Left renal cortex interstitium (tissue), 4 donors: ENCODE data around the gene TTYH3. TPM values are rescaled to one million over a fixed set of nuclear protein-coding genes. Genes with fewer than 3 reads are reported as not detected.

Experiments used
- DNase-seq, 4 donors: peaks; one replicate each; pipeline ENCODE4 v3.0.0-alpha.2; 2013; ENCODE audit warnings: low read depth in 4 of 4, low spot score in 2 of 4, missing footprints in 1 of 4
- polyA plus RNA-seq, 4 donors: library from polyadenylated mRNA; unstranded; fragments of 120-200 nt; gene quantifications; one replicate each; pipeline ENCODE4 v1.2.1, GENCODE V29; 2013; ENCODE audit not compliant: insufficient read length in 4 of 4

TTYH3 gene
- polyA plus RNA-seq, 4 donors, result 74.6 to 151 (median 127) TPM

DNA sequence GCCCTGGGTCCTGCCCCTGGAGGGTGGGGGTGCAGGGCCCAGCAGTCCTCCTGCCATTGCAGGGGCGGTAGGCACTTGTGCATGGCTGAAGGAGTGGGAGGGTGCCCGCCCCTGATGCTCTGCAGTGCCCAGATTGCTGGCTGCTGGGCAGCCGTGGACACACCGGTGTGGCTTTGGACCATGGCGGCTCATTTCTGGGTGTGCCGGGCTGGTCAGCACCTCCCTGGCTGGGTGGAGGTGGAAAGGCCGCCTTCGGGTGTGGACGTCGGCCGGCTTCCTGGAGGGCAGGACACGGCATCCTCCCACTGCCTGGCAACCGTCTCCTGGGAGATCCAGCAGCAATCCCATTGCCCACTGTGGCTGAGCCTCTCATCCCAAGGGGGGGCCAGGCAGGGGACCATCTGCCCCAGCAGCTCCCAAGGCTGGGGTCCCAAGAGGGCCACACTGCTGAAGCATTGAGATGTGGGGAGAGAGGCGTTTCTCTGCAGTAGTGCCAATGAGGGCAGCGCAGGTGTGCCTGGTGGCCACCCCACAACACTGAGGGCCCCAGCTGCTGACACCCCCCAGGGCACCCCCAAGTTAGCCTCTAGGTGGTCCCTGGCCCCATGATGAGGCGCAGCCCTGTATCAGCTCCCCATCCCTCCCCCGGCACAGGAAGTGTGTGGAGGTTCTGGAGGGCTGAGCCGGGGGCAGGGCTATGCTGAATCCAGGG is 12.9 kb downstream of the TTYH3 start:
- no peak for DNase-seq

DNA sequence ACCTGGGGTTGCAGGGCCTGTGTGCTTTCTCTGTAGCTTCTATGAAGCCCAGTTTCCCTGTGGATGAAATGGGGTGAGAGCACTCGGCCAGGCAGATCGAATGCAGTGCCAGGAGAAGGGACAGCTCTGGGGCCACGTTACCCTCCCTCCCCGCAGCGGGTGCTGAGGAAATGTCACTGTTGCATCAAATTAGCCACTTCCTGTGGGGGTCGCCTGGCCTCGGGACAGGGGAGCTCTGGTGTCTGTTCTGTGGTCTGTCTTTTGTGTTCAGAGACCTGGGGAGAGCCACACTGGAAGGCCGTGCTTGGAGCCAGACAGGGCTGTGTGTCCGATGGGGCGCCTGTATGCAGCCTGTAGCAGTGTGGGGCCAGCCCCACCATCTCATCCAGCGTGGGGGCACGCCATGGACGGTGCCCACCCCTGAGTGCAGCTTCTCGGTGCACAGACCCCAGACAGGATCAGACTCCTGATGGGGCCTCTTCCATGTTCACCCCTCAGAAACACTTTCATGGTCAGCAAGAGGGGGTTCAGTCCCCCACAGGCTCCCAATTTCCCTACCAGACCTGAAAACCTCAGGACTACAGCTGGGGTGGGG is 13.6 kb downstream of the TTYH3 start:
- no peak for DNase-seq

DNA sequence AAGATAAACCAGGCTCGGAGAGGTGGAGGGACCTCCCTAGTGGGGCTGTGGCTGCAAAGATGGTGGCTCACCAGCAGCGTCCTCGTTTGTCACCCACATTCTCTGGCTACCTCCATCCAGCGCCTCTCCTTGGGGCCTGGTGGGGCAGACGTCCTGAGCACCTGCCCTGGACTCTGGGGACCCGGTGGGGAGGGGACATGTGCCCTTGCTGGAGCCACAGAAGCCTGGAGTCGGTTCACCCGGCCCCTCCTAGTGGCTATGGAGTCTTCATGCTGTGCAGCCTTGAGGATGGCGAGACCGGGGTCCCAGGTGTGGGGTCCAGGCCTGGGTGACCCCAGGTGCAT is 14.5 kb downstream of the TTYH3 start:
- no peak for DNase-seq

DNA sequence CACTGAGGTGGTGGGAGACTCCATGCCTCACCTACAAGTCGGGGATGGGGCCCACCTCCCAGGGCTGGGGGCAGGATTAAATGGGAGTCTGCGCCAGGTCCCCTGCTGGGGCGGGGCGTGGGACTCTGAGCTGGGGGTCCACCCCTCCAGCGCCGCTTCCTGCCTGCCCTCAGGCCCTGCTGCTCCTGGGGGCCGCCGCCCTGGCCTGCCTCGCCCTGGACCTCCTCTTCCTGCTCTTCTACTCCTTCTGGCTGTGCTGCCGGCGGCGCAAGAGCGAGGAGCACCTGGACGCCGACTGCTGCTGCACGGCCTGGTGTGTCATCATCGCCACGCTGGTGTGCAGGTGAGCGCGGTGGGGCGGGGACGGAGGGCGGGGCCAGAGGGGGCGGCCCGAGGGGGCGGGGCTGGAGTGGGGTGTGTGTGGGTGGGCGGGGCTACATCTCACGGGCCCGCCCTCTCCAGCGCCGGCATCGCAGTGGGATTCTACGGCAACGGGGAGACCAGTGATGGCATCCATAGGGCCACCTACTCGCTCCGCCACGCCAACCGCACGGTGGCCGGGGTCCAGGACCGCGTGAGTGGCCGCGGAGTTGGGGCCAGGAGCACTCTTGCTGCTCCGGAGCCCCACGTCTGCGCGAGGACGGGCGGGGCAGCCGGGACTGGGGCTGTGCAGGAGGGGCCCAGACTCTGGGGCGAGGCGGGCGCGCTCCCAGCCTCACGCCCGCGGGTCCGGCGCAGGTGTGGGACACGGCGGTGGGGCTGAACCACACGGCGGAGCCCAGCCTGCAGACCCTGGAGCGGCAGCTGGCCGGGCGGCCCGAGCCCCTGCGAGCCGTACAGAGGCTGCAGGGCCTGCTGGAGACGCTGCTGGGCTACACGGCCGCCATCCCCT is 15.1 kb downstream of the TTYH3 start:
- DNase-seq, result no peak

DNA sequence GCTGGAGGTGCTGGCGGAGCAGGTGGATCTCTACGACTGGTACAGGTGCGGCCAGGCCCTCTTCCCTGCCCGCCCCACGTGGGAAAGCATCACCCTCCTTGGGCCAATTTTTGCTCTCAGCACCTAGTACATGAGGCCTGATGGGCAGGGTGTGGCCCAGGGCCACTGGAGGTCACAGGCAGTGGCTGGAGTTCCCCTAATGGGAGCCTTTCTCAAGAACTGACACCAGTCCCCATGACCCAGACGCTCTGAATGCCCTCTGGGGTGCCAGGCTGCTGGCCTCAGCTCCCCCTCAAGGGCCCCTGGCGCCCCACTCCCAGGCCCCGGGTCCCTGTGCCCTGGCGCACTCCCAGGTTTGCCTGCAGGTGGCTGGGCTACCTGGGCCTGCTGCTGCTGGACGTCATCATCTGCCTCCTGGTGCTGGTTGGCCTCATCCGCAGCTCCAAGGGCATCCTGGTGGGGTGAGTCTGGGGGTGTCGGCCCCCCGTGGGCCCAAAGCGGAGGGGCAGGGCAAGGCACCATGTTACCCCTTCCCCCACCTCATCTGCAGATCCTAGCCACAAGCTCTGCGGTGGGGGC is 15.9 kb downstream of the TTYH3 start:
- DNase-seq, result no peak

DNA sequence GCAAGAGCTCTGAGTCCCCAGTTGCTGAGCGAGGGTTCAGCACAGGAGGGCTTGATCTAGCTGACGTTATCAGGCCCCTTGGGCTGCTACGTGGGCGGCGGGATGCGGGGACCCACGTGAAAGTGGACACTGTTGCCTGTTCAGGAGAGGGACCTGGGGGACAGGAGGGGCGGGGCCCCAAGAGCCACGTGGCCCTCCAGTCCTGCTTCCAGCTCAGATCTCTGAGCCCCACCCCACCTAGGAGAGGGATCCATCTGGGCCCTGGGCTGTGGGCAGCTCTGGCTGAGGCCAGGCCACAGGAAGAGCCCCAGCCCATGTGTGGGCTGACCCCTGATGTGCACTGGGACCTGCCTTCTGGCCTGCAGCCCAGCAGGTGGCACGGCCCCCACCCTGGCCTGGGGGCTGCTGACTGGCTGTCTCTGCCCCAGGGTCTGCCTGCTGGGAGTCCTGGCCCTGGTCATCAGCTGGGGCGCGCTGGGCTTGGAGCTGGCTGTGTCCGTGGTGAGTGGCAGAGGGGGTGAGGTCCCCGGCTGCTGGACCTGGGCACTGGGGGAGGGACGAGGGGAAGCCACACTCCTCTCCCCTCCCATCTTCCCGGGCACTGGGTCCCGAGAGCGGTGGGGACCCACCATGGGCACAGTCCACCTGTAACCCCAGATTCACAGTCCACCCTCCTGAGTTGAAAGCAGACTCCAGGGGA is 17.5 kb downstream of the TTYH3 start:
- no peak for DNase-seq

DNA sequence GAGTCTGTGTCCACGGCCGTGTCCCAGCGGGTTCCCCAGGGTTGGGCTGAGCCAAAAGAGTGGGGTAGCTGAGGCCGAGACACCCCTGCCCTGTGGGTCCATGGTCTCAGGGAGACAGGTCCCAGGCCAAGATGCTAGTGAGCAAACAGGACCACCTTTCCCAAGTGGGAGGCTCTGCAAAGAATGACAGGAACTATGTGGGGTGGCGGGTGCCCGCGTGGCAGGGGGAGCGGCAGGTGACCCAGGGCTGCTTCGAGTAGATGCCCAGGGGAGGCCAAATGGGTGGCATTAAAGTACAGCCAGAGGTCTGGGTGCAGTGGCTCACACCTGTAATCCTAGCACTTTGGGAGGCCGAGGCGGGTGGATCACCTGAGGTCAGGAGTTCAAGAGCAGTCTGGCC is 18.2 kb downstream of the TTYH3 start:
- DNase-seq, result no peak

DNA sequence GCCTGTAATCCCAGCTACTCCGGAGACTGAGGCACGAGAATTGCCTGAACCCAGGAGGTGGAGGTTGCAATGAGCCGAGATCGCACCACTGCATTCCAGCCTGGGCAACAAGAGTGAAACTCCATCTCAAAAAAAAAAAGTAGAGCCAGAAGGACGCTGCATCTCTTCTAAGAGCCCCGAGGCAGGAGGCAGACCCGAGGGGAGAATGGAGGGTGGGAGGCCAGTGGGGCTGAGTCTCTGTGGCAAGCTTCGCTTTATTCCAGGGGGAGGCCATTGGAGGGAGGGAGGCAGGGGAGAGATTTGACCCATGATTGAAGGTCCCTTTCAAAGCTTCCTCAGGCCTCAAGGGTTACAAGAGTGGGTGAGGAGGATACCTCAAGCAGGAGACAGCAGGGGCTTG is 18.7 kb downstream of the TTYH3 start:
- DNase-seq, result no peak

DNA sequence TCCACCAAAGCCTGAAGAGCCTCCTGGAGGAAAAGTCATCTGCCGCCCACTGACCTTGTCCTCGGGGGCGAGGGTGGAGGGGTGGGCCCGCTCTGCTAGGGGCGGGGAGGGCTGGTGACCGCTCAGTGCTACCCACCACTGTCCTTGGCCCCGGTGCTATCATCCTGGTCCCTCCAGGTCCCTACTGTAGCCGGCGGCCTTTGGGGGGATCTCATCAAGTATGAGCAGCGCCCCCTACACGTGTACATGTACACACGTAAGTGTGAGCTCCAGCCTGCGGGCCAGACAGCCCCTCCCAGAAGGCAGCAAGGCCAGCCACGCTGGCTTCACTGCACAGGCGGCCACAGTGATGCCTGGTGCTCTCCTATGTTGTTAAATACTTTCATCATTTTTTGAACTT is 19.6 kb downstream of the TTYH3 start:
- no peak for DNase-seq

DNA sequence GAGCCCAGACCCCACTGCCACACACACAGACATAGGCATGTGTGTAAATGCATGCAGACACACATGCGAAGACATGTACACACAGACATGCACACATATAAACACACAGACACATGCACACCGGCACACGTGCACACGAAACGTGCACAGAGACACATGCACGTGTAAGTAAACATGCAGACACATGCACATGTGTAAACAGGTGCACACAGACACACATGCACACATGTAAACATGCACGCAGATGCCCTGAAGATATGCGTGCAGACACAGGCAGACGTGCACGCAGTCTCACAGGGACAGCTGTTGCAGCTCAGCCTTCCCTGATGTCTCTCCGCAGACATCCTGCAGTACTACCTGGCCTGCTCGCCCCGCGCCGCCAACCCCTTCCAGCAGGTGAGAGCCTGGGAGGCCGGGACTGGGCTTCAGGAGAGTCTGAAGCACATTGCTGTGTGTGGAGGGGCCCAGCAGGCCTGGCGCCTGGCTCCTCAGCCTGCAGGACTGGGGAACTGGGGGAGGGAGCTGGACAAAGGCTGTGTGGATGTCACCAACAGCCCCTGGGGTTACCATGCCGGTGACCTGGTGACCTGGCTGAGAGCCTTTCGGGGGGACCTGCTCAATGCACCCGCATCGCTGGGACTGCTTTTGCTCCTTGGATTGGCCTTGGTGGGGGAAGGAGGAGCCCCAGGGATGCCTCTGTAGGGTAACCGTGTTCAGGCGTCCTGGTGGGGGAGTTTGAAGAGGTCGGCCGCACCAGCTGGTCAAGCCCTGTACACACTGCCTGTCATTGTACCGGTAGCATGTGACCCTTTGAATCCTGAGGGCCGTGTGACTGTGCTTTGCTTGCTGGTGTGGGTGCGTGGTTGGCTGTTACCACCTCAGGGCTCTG is 20.3 kb downstream of the TTYH3 start:
- DNase-seq, result no peak

DNA sequence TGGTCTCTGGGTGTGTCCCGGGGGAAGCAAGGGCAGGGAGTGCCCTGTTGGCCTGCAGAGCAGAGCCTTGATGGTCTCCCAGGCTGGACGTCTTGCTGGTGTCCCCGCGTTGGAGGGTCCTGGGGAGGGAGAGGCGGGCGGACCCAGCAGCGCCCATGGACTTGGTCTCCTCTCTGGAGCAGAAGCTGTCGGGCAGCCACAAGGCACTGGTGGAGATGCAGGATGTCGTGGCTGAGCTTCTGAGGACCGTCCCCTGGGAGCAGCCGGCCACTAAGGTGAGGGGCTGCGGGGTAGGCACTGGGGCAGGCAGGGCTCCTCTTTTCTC is 20.9 kb downstream of the TTYH3 start:
- no peak for DNase-seq

DNA sequence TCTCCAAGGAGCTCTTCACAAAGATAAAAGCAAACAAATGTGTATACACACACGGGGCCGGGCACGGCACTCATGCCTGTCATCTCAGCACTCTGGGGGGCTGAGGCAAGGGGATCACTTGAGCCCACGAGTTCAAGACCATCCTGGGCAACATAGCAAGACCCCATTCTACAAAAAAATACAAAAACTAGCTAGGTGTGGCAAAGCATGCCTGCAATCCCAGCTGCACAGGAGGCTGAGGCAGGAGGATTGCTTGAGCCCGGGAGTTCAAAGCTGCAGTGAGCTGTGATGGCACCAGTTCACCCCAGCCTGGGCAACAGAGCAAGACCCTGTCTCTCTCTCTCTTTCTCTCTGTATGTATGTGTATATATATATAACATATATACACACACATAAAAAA is 22.3 kb downstream of the TTYH3 start:
- DNase-seq, result no peak

DNA sequence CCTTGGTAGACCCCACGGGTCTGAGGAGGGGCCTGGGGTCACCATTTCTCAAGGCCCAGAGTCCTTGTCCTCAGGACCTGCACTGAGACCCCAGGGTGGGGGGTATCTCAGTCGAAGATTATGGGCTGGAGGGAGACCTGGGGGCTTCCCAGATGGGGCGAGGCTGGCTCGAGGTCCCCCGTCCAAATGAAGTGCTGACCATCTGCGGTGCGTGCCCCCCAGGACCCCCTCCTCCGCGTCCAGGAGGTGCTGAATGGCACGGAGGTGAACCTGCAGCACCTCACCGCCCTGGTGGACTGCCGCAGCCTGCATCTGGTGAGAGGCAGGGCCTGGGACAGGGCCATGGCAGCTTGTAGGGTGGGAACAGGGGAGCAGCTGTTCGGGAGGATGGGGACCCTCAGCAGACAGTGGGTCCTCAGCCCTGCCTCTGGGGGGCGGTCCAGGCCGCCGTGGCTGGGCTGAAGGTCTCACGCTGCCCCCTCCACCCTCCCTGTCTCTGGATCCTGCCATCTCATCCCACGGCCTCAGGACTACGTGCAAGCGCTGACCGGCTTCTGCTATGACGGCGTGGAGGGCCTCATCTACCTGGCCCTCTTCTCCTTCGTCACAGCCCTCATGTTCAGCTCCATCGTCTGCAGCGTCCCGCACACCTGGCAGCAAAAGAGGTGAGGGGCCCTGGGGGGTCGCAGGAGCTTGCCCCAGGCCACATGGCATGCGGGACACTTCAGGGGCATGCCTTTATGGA is 24.3 kb downstream of the TTYH3 start:
- DNase-seq, result no peak

DNA sequence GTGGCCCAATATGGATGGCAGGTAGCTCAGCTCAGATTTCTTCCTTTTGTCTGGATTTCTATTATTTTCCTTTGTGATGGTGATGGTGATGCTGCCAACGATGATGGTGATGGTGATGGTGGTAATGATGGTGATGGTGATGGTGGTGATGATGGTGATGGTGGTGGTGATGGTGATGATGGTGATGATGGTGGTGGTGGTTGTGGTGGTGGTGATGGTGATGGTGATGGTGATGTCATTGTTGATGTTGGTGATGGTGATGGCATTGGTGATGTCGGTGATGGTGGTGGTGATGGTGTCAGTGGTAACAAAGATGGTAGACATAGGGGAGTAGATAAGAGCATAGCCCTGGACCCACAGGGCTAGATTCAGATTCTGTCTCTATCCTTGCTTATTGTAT is 25.4 kb downstream of the TTYH3 start:
- no peak for DNase-seq

DNA sequence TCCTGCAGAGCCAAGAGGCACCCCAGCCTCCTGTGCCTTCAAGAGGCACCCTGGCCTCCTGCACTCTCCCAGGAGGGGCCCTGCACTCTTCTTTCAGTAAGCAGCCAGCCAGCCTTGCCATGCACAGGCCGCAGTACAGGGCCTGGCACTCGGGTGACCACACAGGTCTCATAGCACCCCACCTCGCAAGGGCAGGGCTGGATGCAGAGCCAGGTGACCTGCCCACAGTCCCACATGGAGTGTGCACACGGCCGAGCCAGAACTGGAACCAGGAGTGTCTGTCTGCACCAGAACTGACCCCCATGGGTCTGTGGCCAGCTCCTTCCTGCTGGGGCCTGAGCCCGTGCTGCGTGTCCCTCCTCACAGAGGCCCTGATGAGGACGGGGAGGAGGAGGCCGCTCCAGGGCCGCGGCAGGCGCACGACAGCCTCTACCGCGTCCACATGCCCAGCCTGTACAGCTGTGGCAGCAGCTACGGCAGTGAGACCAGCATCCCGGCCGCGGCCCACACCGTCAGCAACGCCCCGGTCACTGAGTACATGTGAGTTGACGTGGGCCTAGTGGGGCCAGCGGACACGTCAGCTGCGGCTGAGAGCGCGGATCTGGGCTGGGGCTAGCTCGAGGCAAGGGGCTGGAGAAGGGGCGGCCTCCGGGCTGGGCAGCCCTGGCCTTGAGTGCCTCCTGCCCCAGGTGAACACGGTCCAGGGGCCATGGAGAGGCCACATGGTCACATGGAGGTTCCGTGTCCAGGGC is 26.3 kb downstream of the TTYH3 start:
- no peak for DNase-seq

DNA sequence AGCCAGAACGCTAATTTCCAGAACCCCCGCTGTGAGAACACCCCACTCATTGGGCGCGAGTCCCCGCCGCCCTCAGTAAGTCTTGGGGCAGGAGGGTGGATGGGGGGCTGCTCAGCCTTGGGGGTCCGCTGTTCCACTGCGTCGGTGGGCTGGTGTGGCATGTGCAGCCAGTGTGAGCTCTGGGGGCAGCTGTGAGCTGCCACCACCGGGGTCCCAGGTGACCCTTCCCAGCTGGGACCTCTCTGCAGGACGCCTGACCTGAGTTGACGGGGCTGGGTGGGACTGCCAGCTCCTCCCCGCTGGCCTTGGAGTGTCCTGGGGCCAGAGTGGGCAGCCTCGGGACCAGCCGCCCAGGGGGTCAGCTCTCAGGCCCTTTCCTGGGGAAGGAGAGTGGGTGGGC is 27.2 kb downstream of the TTYH3 start:
- DNase-seq, result no peak

DNA sequence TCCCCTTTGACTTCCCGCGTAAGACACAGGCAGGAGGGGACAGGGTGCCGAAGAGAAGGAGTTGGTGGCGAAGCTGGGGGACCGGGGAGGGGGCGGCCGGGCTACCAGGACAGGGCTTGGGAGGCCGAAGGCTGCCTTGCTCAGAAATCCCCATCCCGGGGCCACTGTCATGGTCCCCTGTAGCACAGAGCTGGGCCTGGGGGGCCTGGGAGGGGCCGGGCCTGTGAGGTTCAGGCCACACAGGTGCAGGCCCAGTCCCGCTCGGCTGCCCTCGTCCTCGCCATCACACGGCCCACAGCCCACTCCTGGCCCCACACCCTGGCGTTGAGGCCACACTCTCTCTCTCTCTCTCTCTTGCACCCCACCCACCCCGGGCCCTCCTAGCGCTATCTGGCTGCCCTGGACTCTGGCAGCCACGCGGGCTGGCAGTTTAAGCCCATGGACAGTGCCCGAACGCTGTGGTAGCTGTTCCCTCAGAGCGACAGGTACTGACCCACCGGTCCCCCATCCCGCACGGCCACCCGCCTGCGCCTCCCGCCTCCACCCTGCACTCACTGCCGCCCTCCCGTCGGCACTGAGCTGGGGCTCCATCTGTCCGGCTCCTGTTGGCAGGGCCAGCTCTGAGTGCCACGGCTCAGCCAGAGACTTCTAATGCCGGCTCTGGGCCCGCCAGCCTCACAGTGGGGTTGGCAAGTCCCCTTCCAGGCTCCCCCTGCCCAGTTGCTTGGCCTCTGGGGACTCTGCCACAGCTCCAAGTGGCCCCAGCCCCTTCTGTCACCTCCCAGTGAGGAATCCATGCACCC is 28.0 kb downstream of the TTYH3 start:
- no peak for DNase-seq
